Esophagus squamous epithelium (tissue), 5 donors: ENCODE data around the gene SBNO2. TPM values are rescaled to one million over a fixed set of nuclear protein-coding genes. Genes with fewer than 3 reads are reported as not detected.
A peak's percentile ranks its signal among the peaks of the same experiment; 100 is the strongest.

Experiments
- DNase-seq: peaks from one replicate; lab custom pipeline; 2025; lab: John Stamatoyannopoulos, UW
- H3K27ac ChIP-seq, 4 donors: fragments of 200-600 bp; sonication (generic); one replicate each; pipeline ENCODE4 v1.5.1; 2016 to 2019; ENCODE audit warnings: mild to moderate bottlenecking in 1 of 4
- H3K27me3 ChIP-seq, 4 donors: fragments of 200-600 bp; sonication (generic); 1 replicate in 3 of 4; 2 replicates in 1 of 4; pipeline versions ENCODE4 v1.5.1 to v1.6.0; 2017 to 2021; ENCODE audit warnings: antibody characterized with exemption in 1 of 4
- H3K36me3 ChIP-seq, 3 donors: fragments of 200-600 bp; sonication (generic); one replicate each; pipeline ENCODE4 v1.5.1; 2016 to 2019
- H3K4me1 ChIP-seq, 3 donors: fragments of 200-600 bp; sonication (generic); one replicate each; pipeline ENCODE4 v1.5.1; 2017 to 2019
- H3K4me3 ChIP-seq, 4 donors: fragments of 200-600 bp; sonication (generic); 1 replicate in 3 of 4; 2 replicates in 1 of 4; pipeline ENCODE4 v1.5.1; 2016 to 2019; ENCODE audit warnings: mild to moderate bottlenecking in 2 of 4, moderate library complexity in 1 of 4
- H3K9me3 ChIP-seq, 3 donors: fragments of 200-600 bp; sonication (generic); one replicate each; pipeline ENCODE4 v1.5.1; 2016 to 2019
- POLR2A ChIP-seq, 4 donors: fragments of 450-650 bp; IDR thresholded peaks; one replicate each; pipeline ENCODE4 v1.6.1; 2017; ENCODE audit warnings: antibody characterized with exemption in 4 of 4, mild to moderate bottlenecking in 4 of 4, moderate library complexity in 3 of 4
- WGBS, 2 donors: methylation state at CpG; one replicate each; pipeline ENCODE4 v1.1.5; 2018; 5-methylcytosine and 5-hydroxymethylcytosine counted together
- intact Hi-C: fragments of 100-400 bp; cut with DNase I; formaldehyde crosslinking; loops from one replicate; pipeline ENCODE4 v1.15.0; 2022
- total RNA-seq, 4 donors: library from RNA; depleted of rRNA; stranded (reverse); fragments of >200 nt; gene quantifications; one replicate each; pipeline ENCODE4 v1.1.0, GENCODE V29; 2016
- TF ChIP-seq, protein P1 (sequence below), 6 experiments: fragments of 450-650 bp in 4 of 6; fragments of 200-600 bp in 2 of 6; sonication (generic) in 2 of 6; IDR thresholded peaks; one replicate each; pipeline ENCODE4 v1.5.1; 2016 to 2019; ENCODE audit warnings: antibody characterized with exemption in 6 of 6, mild to moderate bottlenecking in 4 of 6, moderate library complexity in 4 of 6
- donor health status: DM: yes; HTN: yes; CAD: no.

SBNO2 gene
- total RNA-seq, 4 donors from 2014 or later = 31.3 to 84.3 (median 68.3) TPM

DNA sequence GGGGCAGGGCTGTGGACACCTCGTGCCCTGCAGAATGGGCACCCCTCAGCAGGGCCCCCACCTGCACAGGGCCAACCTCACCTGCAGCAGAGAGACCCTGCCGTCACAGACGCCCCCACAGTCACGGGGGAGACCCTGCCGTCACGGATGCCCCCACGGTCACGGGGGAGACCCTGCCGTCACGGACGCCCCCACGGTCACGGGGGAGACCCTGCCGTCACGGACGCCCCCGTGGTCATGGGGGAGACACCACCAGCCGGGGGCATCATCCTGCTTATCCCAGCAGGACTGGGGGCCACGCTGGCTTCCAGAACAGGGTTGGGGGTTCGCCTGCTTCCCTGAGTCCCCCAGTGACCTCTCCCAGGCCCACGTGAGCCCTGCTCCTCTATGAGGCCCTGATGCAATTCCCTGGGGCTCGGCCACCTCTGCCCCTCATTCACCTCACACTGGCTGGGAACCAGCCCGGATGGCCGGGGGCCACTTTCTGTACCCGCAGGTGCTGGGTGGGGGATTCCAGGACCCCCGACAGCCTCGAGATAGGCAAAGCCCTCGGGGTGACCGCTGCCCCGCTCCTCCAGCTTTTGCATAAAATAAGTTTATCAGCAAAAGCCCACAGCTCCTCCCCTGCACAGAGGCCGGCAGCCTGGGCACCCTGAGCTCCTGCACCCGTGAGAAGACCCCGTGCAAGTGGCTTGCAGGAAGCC lies 23.6 kb downstream of the SBNO2 start:
- no peak for TF ChIP-seq POLR2A (IDR thresholded peaks at IDR 0.05)
- H3K9me3 ChIP-seq = no peaks in the 10 kb centered on the region
- no peaks in the 10 kb centered on the region for H3K27me3 ChIP-seq
- intact Hi-C loops = no loop called here
- peak overlapping the region; percentile 64 to 89 (median 74) for H3K27ac ChIP-seq
- H3K4me3 ChIP-seq = no peak overlapping the region
- WGBS, 2 donors = 95 to 100% methylated on average over 2 to 8 of the region's 33 CpGs
- H3K4me1 ChIP-seq = peaks cover 42 to 81% (median 47%) of the 10 kb centered on the region in 3 donors
- H3K36me3 ChIP-seq = peaks cover 14 to 82% (median 18%) of the 10 kb centered on the region in 3 donors
- DNase-seq = no peak

DNA sequence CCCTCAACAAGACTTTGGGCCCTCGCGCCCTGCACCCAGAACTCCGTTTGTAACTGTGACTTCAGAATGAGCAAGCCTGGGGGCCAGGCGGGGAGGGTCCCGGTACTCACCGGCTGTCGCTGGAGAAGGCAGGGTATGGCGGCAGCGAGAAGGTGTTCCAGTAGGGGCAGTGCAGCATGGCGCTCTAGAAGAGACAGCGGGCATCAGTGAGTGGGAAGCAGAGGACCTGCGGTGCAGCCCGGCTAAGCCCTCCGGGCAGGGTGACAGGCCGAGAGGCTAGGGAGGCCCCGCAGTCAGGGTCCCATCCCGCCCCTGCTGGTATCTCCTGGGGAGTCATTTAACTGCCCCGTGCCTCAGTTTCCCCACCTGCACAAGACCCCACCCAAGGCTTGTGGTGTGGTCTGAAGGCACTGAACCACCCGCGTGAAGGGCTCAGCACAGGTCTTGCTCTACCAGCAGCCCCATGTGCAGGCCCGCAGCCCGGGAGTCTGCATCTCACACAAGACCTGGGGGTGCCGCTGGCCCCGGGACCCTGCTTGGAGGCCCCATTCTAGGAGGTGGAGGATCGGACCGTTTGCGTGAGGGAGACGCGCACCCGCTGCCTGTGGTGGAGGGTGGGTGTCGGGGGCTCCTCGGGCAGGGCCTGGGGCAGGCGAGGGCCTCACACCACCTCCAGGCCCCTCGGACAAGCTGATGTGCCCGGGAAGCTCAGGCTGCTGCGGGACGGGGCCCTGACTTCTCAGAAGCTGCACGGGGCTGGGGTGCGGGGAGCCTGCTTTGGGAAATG lies 24.6 kb downstream of the SBNO2 start:
- peaks cover 32 to 71% (median 38%) of the 10 kb centered on the region in 3 donors for H3K4me1 ChIP-seq

DNA sequence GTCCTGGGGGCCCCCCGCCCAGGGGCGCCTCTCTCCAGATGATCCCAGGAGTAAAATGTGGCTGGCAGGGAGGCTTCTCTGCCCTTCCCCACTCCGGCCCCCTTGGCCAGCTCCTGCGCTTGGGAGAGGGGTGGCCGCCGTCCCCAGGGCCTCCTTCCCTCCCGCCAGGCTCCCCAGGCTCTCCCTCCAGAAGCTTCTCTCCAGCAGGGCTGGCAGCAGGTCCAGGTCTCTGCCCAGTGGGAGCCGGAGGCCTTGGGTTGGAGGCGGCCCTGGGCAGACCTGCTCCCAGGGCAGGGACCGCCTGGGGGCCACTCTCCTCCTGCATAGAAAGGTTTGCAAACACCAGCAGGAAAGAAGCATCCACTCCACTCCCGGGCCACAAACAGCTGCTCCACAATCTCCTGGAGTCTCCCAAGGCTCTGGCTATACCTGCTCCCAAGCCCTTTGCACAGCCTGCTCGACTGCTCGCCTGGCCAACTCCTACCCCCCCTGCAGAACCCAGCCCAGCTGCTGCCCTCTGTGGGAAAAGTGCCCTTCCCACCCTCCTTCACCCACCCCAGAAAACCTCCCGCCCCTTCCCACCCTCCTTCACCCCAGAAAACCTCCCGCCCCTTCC lies 26.0 kb downstream of the SBNO2 start:
- no peaks in the 10 kb centered on the region for H3K27me3 ChIP-seq
- H3K9me3 ChIP-seq = no peaks in the 10 kb centered on the region
- WGBS, 2 donors = 74% methylated on average over 6 of the region's 15 CpGs; no CpG with 5 or more reads in 1 of the 2 donors
- TF ChIP-seq, protein P1, sequence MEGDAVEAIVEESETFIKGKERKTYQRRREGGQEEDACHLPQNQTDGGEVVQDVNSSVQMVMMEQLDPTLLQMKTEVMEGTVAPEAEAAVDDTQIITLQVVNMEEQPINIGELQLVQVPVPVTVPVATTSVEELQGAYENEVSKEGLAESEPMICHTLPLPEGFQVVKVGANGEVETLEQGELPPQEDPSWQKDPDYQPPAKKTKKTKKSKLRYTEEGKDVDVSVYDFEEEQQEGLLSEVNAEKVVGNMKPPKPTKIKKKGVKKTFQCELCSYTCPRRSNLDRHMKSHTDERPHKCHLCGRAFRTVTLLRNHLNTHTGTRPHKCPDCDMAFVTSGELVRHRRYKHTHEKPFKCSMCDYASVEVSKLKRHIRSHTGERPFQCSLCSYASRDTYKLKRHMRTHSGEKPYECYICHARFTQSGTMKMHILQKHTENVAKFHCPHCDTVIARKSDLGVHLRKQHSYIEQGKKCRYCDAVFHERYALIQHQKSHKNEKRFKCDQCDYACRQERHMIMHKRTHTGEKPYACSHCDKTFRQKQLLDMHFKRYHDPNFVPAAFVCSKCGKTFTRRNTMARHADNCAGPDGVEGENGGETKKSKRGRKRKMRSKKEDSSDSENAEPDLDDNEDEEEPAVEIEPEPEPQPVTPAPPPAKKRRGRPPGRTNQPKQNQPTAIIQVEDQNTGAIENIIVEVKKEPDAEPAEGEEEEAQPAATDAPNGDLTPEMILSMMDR (IDR thresholded peaks at IDR 0.05) = no peak
- TF ChIP-seq POLR2A (IDR thresholded peaks at IDR 0.05) = no peak
- DNase-seq = no peak
- intact Hi-C loops = no loop called here
- peak overlapping the region in 3 of 4 donors; percentile 34 to 84 (median 69) for H3K27ac ChIP-seq
- H3K4me1 ChIP-seq = peaks cover 21 to 57% (median 26%) of the 10 kb centered on the region in 3 donors
- peak overlapping the region in 2 of 4 donors; percentile 3 to 8 for H3K4me3 ChIP-seq
- peaks cover 21 to 93% (median 29%) of the 10 kb centered on the region in 3 donors for H3K36me3 ChIP-seq

More for the DNA sequence above, 24.6 kb downstream of the SBNO2 start:
- Histone ChIP-seq H3K36me3 (peaks cover 15 to 92% (median 18%) of the 10 kb centered on the region in 3 donors), H3K27me3 (no peaks in the 10 kb centered on the region), H3K4me3 (no peak overlapping the region), H3K9me3 (no peaks in the 10 kb centered on the region), H3K27ac (peak overlapping the region in 3 of 4 donors; percentile 19 to 70 (median 48))
- intact Hi-C loops = no loop called here
- TF ChIP-seq, protein P1 (IDR thresholded peaks at IDR 0.05) = no peak
- no peak for TF ChIP-seq POLR2A (IDR thresholded peaks at IDR 0.05)
- WGBS, 2 donors = 74 to 95% methylated on average over 7 to 16 of the region's 39 CpGs
- no peak for DNase-seq

DNA sequence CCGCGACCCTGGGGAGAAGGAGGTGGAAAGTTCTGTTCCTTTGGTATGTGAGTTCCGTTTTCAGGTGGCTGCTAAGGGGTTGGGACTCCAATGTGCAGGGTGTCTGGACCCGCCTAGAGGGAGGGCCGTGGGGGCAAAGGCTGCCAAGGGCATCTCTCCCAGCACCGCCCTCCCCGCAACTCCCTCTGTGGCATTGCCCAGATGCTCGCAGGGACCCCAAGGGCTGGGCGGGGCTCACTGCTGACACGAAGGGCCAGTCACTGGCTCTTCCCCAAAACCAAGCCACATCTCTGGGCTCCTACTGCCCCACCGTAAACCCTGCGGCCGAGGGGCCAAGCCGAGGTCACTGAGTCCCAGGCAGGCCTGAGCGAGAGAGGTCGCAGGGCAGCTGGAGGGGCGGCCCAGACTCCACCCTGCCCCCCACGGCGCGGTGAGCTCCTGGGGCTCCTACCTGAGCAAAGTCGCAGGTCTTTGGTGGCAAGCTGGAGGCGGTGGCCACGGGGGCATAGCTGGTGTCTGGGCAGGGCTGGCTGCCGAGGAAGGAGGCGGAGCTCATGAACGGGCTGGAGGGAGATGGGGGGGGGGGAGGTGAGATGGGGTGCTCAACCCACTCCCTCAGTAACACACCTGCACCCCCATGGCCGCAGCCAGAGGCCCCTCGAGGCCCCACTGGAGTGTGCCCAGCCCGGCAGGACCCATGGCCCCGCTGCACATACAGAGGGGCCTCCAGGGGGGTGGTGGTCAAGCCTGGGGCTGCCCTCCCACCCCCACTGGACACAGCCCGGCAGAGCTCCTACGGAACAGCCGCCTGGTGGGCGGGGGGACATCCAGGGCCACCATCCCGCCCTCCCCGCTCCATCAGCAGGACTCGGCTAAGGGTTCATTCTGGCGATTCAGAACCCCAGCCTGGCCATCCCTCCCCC lies 26.9 kb downstream of the SBNO2 start:
- DNase-seq = no peak
- no peaks in the 10 kb centered on the region for H3K27me3 ChIP-seq
- H3K36me3 ChIP-seq = peaks cover 21 to 93% (median 36%) of the 10 kb centered on the region in 3 donors

DNA sequence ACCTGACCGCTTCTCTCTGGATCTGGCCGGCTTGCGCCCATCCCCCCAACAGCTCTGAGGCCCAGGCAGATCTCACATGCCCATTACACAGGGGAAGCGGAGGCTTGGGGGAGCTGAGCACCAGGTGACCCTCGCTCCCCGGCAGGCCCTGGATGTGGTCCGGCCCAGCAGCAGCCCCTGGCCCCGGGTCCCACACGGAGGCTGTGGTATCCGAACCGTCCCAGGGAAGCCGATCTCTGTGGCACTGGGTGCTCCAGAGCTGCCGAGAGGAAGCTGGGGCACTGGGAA lies 27.7 kb downstream of the SBNO2 start:
- TF ChIP-seq POLR2A (IDR thresholded peaks at IDR 0.05) = no peak
- TF ChIP-seq, protein P1 (IDR thresholded peaks at IDR 0.05) = no peak
- Histone ChIP-seq H3K9me3 (no peaks in the 10 kb centered on the region), H3K4me3 (no peak overlapping the region), H3K27ac (no peak overlapping the region), H3K27me3 (no peaks in the 10 kb centered on the region), H3K4me1 (peaks cover 10 to 41% (median 14%) of the 10 kb centered on the region in 3 donors), H3K36me3 (peaks cover 21 to 93% (median 36%) of the 10 kb centered on the region in 3 donors)
- no peak for DNase-seq
- intact Hi-C loops = no loop called here
- no CpG with 5 or more reads among the region's 13 CpGs for WGBS, 2 donors

More for the DNA sequence above, 26.9 kb downstream of the SBNO2 start:
- Histone ChIP-seq H3K4me1 (peaks cover 14 to 48% (median 17%) of the 10 kb centered on the region in 3 donors), H3K4me3 (peak overlapping the region in 1 of 4 donors; percentile 8), H3K9me3 (no peaks in the 10 kb centered on the region), H3K27ac (peak overlapping the region in 3 of 4 donors; percentile 34 to 84 (median 69))
- no peak for TF ChIP-seq POLR2A (IDR thresholded peaks at IDR 0.05)
- 20 to 78% methylated on average over 1 to 5 of the region's 38 CpGs for WGBS, 2 donors
- intact Hi-C loops = no loop called here
